Measurements from ENCODE around the gene MME.

MME gene

GRCh38 chr3:155178810-155179436 is 98.8 kb downstream of the MME start:
- Histone ChIP-seq H2BK5ac (ENCODE audit: low read depth, low read length, poor library complexity, severe bottlenecking) (no peak overlapping the region), H3K4me1 (ENCODE audit: control insufficient read depth, insufficient read depth, low read depth, low read length) (no peaks in the 10 kb centered on the region), H2AK5ac (ENCODE audit: low read length, severe bottlenecking) (no peak overlapping the region), H3K36me3 (ENCODE audit: control insufficient read depth in 1 of 2, insufficient read depth in 2 of 2, low read depth in 1 of 2, low read length in 2 of 2) (peaks cover 0 to 97% of the 10 kb centered on the region in 2 experiments), H3K9me3 (ENCODE audit: control insufficient read depth, low read length) (no peaks in the 10 kb centered on the region), H2BK120ac (ENCODE audit: low read depth, low read length) (no peak overlapping the region), H3K23ac (ENCODE audit: low read length in 2 of 2) (no peak overlapping the region), H3K14ac (ENCODE audit: low read length in 2 of 2) (no peak overlapping the region), H2BK12ac (ENCODE audit: low read length in 2 of 2) (no peak overlapping the region), H2AFZ (ENCODE audit: low read depth, low read length) (no peak overlapping the region), H3K4me2 (ENCODE audit: low read length, poor library complexity, severe bottlenecking) (no peak overlapping the region), H3K79me1 (replicated peaks; ENCODE audit: low read length, poor library complexity, severe bottlenecking) (no peaks in the 10 kb centered on the region), H3K27me3 (ENCODE audit: control insufficient read depth in 1 of 2, insufficient read depth in 1 of 2, low read length in 2 of 2) (no peaks in the 10 kb centered on the region), H4K91ac (ENCODE audit: low read length) (no peak overlapping the region), H3K18ac (ENCODE audit: low read depth in 1 of 2, low read length in 2 of 2) (no peak overlapping the region), H4K8ac (ENCODE audit: low read length) (no peak overlapping the region), H2BK15ac (ENCODE audit: low read depth, poor library complexity, severe bottlenecking) (no peak overlapping the region), H3K4me3 (ENCODE audit: insufficient read depth in 1 of 2, low read depth in 1 of 2, low read length in 2 of 2) (no peak overlapping the region), H3K4ac (ENCODE audit: low read depth in 1 of 2, low read length in 2 of 2) (no peak overlapping the region), H3K27ac (ENCODE audit: low read length, poor library complexity, severe bottlenecking) (no peak overlapping the region), H3K9ac (ENCODE audit: low read length) (no peak overlapping the region)
- 88% methylated on average over 2 of the region's 3 CpGs for WGBS
- no peak for DNase-seq

- Histone ChIP-seq H2BK5ac (ENCODE audit: low read depth, low read length, poor library complexity, severe bottlenecking) (no peak overlapping the region), H3K9me3 (ENCODE audit: control insufficient read depth, low read length) (no peaks in the 10 kb centered on the region), H3K9ac (ENCODE audit: low read length) (no peak overlapping the region), H2AFZ (ENCODE audit: low read depth, low read length) (no peak overlapping the region), H3K4me1 (ENCODE audit: control insufficient read depth, insufficient read depth, low read depth, low read length) (no peaks in the 10 kb centered on the region), H2BK12ac (ENCODE audit: low read length in 2 of 2) (no peak overlapping the region), H3K36me3 (ENCODE audit: control insufficient read depth in 1 of 2, insufficient read depth in 2 of 2, low read depth in 1 of 2, low read length in 2 of 2) (peaks cover 0 to 97% of the 10 kb centered on the region in 2 experiments), H3K18ac (ENCODE audit: low read depth in 1 of 2, low read length in 2 of 2) (no peak overlapping the region), H3K27ac (ENCODE audit: low read length, poor library complexity, severe bottlenecking) (no peak overlapping the region), H3K4ac (ENCODE audit: low read depth in 1 of 2, low read length in 2 of 2) (no peak overlapping the region), H4K91ac (ENCODE audit: low read length) (no peak overlapping the region), H3K4me2 (ENCODE audit: low read length, poor library complexity, severe bottlenecking) (no peak overlapping the region), H3K14ac (ENCODE audit: low read length in 2 of 2) (no peak overlapping the region), H2AK5ac (ENCODE audit: low read length, severe bottlenecking) (no peak overlapping the region), H4K8ac (ENCODE audit: low read length) (no peak overlapping the region), H2BK15ac (ENCODE audit: low read depth, poor library complexity, severe bottlenecking) (no peak overlapping the region), H3K23ac (ENCODE audit: low read length in 2 of 2) (no peak overlapping the region), H3K4me3 (ENCODE audit: insufficient read depth in 1 of 2, low read depth in 1 of 2, low read length in 2 of 2) (no peak overlapping the region), H3K27me3 (ENCODE audit: control insufficient read depth in 1 of 2, insufficient read depth in 1 of 2, low read length in 2 of 2) (no peaks in the 10 kb centered on the region), H2BK120ac (ENCODE audit: low read depth, low read length) (no peak overlapping the region), H3K79me1 (replicated peaks; ENCODE audit: low read length, poor library complexity, severe bottlenecking) (no peaks in the 10 kb centered on the region)
- WGBS = no CpG with 5 or more reads among the region's 2 CpGs
- DNase-seq = no peak
These were observed 99.3 kb downstream of the MME start for GRCh38 chr3:155179437-155179827.

GRCh38 chr3:155179966-155180757 is 100.0 kb downstream of the MME start:
- Histone ChIP-seq H2AFZ (ENCODE audit: low read depth, low read length) (no peak overlapping the region), H2BK12ac (ENCODE audit: low read length in 2 of 2) (no peak overlapping the region), H3K23ac (ENCODE audit: low read length in 2 of 2) (no peak overlapping the region), H2BK15ac (ENCODE audit: low read depth, poor library complexity, severe bottlenecking) (no peak overlapping the region), H3K79me1 (replicated peaks; ENCODE audit: low read length, poor library complexity, severe bottlenecking) (no peaks in the 10 kb centered on the region), H4K8ac (ENCODE audit: low read length) (no peak overlapping the region), H3K4me3 (ENCODE audit: insufficient read depth in 1 of 2, low read depth in 1 of 2, low read length in 2 of 2) (no peak overlapping the region), H3K36me3 (ENCODE audit: control insufficient read depth in 1 of 2, insufficient read depth in 2 of 2, low read depth in 1 of 2, low read length in 2 of 2) (peaks cover 0 to 94% of the 10 kb centered on the region in 2 experiments), H3K9me3 (ENCODE audit: control insufficient read depth, low read length) (no peaks in the 10 kb centered on the region), H2BK5ac (ENCODE audit: low read depth, low read length, poor library complexity, severe bottlenecking) (no peak overlapping the region), H3K27ac (ENCODE audit: low read length, poor library complexity, severe bottlenecking) (no peak overlapping the region), H3K18ac (ENCODE audit: low read depth in 1 of 2, low read length in 2 of 2) (no peak overlapping the region), H3K14ac (ENCODE audit: low read length in 2 of 2) (no peak overlapping the region), H3K27me3 (ENCODE audit: control insufficient read depth in 1 of 2, insufficient read depth in 1 of 2, low read length in 2 of 2) (no peaks in the 10 kb centered on the region), H3K4me2 (ENCODE audit: low read length, poor library complexity, severe bottlenecking) (no peak overlapping the region), H3K4ac (ENCODE audit: low read depth in 1 of 2, low read length in 2 of 2) (no peak overlapping the region), H4K91ac (ENCODE audit: low read length) (no peak overlapping the region), H2AK5ac (ENCODE audit: low read length, severe bottlenecking) (no peak overlapping the region), H3K4me1 (ENCODE audit: control insufficient read depth, insufficient read depth, low read depth, low read length) (no peaks in the 10 kb centered on the region), H3K9ac (ENCODE audit: low read length) (no peak overlapping the region), H2BK120ac (ENCODE audit: low read depth, low read length) (no peak overlapping the region)
- 98% methylated on average over 5 of the region's 5 CpGs for WGBS
- no peak for DNase-seq

GRCh38 chr3:155182467-155182866 is 102.3 kb downstream of the MME start:
- Histone ChIP-seq H3K9ac (ENCODE audit: low read length) (no peak overlapping the region), H3K79me1 (replicated peaks; ENCODE audit: low read length, poor library complexity, severe bottlenecking) (no peaks in the 10 kb centered on the region), H2AK5ac (ENCODE audit: low read length, severe bottlenecking) (no peak overlapping the region), H3K18ac (ENCODE audit: low read depth in 1 of 2, low read length in 2 of 2) (no peak overlapping the region), H3K4ac (ENCODE audit: low read depth in 1 of 2, low read length in 2 of 2) (no peak overlapping the region), H2BK15ac (ENCODE audit: low read depth, poor library complexity, severe bottlenecking) (no peak overlapping the region), H2BK120ac (ENCODE audit: low read depth, low read length) (no peak overlapping the region), H4K91ac (ENCODE audit: low read length) (no peak overlapping the region), H2AFZ (ENCODE audit: low read depth, low read length) (no peak overlapping the region), H3K14ac (ENCODE audit: low read length in 2 of 2) (no peak overlapping the region), H3K36me3 (ENCODE audit: control insufficient read depth in 1 of 2, insufficient read depth in 2 of 2, low read depth in 1 of 2, low read length in 2 of 2) (peaks cover 0 to 72% of the 10 kb centered on the region in 2 experiments), H3K27me3 (ENCODE audit: control insufficient read depth in 1 of 2, insufficient read depth in 1 of 2, low read length in 2 of 2) (no peaks in the 10 kb centered on the region), H2BK12ac (ENCODE audit: low read length in 2 of 2) (no peak overlapping the region), H2BK5ac (ENCODE audit: low read depth, low read length, poor library complexity, severe bottlenecking) (no peak overlapping the region), H3K4me2 (ENCODE audit: low read length, poor library complexity, severe bottlenecking) (no peak overlapping the region), H3K27ac (ENCODE audit: low read length, poor library complexity, severe bottlenecking) (no peak overlapping the region), H4K8ac (ENCODE audit: low read length) (no peak overlapping the region), H3K4me1 (ENCODE audit: control insufficient read depth, insufficient read depth, low read depth, low read length) (no peaks in the 10 kb centered on the region), H3K23ac (ENCODE audit: low read length in 2 of 2) (no peak overlapping the region), H3K4me3 (ENCODE audit: insufficient read depth in 1 of 2, low read depth in 1 of 2, low read length in 2 of 2) (no peak overlapping the region), H3K9me3 (ENCODE audit: control insufficient read depth, low read length) (no peaks in the 10 kb centered on the region)
- WGBS = no CpG with 5 or more reads among the region's 1 CpG
- no peak for DNase-seq

Data from mesenchymal stem cell (in vitro differentiated cells and primary cell).